Nephron progenitor cell (in vitro differentiated cells): ENCODE measurements around the gene GNAI3.

ENCODE experiments used
- DNase-seq: peaks from one replicate; pipeline ENCODE4 v3.0.0; 2021
- H3K27ac Mint-ChIP-seq: 2 replicates; pipeline ENCODE4 v1.8.0; 2021; ENCODE audit warnings: mild to moderate bottlenecking, moderate library complexity, mixed read lengths
- H3K27me3 Mint-ChIP-seq: 2 replicates; pipeline ENCODE4 v1.8.0; 2021; ENCODE audit warnings: mild to moderate bottlenecking, low read depth, mixed read lengths; ENCODE audit not compliant: poor library complexity
- H3K36me3 Mint-ChIP-seq: 2 replicates; pipeline ENCODE4 v1.8.0; 2021; ENCODE audit warnings: low read depth, mixed read lengths
- H3K4me1 Mint-ChIP-seq: 2 replicates; pipeline ENCODE4 v1.8.0; 2021; ENCODE audit warnings: mixed read lengths
- H3K4me3 Mint-ChIP-seq: 2 replicates; pipeline ENCODE4 v1.8.0; 2021; ENCODE audit warnings: mild to moderate bottlenecking, moderate library complexity, mixed read lengths
- H3K9me3 Mint-ChIP-seq: 2 replicates; pipeline ENCODE4 v1.8.0; 2021; ENCODE audit warnings: mild to moderate bottlenecking, moderate library complexity, mixed read lengths
- TF ChIP-seq, protein P1 (sequence below): fragments of 200-600 bp; sonication (generic); IDR thresholded peaks from 2 replicates; pipeline ENCODE4 v1.5.0; 2021; ENCODE audit warnings: antibody characterized with exemption

Gene GNAI3

DNA sequence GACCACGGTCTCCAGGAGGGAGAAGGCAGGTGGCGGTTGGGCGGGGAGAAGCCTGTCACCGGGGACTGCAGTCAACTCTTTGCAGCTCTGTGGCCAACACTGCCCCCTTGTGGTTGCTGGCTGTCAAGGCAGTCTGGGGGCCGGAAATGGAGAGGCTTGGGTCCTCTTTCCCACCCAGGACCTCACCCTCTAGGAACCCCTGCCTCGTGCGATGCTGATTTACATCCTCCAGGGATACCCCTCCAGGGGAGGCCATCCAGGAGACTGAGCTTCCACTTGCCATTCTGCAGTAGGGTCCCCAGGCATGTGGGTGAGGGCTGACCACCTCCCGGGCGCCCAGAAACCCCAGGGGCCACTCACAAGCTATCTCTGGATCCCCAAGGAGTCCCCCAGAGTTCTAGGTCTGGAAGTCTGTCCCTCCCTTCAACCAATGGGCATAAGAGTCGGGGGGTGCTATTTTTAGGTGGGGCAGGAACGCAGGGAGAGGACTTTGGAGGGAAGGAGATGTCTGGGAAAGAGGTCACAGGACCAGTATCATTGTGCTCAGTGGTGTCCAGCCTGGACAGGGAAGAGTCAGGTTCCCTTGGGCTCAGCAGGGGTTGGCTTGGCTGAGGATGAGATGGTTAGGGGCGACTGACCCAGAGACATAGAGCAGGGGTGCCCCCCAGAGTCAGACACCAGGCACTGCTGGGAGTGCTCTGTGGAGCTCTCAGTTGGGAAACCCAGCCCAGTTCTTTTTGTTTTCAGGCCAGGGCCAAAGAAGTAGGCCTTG is 15.9 kb upstream of the GNAI3 start:
- DNase-seq: peak; percentile 93
- H3K27ac Mint-ChIP-seq: peak overlapping the region; percentile 5
- no peaks in the 10 kb centered on the region for H3K9me3 Mint-ChIP-seq
- H3K4me3 Mint-ChIP-seq: peak overlapping the region; percentile 13
- no peaks in the 10 kb centered on the region for H3K36me3 Mint-ChIP-seq
- peaks cover 56% of the 10 kb centered on the region for H3K4me1 Mint-ChIP-seq
- H3K27me3 Mint-ChIP-seq: peaks cover 8% of the 10 kb centered on the region
- TF ChIP-seq, protein P1, sequence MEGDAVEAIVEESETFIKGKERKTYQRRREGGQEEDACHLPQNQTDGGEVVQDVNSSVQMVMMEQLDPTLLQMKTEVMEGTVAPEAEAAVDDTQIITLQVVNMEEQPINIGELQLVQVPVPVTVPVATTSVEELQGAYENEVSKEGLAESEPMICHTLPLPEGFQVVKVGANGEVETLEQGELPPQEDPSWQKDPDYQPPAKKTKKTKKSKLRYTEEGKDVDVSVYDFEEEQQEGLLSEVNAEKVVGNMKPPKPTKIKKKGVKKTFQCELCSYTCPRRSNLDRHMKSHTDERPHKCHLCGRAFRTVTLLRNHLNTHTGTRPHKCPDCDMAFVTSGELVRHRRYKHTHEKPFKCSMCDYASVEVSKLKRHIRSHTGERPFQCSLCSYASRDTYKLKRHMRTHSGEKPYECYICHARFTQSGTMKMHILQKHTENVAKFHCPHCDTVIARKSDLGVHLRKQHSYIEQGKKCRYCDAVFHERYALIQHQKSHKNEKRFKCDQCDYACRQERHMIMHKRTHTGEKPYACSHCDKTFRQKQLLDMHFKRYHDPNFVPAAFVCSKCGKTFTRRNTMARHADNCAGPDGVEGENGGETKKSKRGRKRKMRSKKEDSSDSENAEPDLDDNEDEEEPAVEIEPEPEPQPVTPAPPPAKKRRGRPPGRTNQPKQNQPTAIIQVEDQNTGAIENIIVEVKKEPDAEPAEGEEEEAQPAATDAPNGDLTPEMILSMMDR: peak; percentile 88

DNA sequence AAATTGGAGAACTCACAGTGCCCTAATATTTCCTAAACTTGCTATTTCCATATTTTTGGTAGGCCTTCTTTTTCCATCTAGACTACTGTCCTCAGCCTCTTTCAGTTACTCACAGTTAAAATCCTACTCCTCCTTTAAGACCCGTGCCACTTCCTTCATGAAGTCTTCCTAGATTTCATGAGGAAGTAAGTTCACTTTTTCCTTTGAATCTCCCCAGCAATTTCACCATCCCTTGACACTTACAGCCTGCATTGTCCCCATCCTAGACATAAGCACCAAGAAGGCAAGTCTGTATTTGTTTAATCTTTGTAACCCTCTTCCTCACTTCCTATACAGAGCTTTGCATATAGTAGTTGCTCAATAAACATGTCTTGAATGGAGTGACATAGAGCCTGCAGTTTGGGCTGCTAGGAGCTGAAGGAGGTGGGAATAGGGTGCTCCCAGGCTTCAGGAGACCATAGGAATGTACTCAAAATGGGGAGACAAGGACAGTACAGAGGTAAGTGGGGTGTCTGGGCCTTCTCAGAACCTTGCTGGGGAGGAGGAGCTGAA is 14.0 kb upstream of the GNAI3 start:
- no peaks in the 10 kb centered on the region for H3K9me3 Mint-ChIP-seq
- H3K27me3 Mint-ChIP-seq: peaks cover 14% of the 10 kb centered on the region
- no peak overlapping the region for H3K4me3 Mint-ChIP-seq
- no peaks in the 10 kb centered on the region for H3K36me3 Mint-ChIP-seq
- TF ChIP-seq, protein P1: no peak
- H3K27ac Mint-ChIP-seq: no peak overlapping the region
- peaks cover 41% of the 10 kb centered on the region for H3K4me1 Mint-ChIP-seq
- no peak for DNase-seq

DNA sequence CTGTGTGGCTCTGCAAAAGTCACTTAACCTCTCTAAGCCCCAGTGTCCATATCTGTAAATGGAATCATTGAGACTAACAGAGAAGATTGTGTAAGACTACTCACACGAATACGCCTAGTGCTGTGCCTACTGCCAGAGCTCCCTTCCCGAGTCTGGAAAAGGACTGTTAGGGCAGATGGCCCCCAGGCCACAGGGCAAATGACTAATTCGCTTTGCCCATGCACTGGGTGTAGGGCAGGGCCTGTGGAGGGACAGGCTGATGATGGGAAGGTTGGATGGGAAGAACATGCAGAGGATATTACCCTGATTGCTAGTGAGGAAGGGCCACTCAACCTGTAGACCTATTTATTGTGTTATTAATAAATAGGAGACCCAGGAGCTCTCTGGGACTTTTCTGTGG is 12.9 kb upstream of the GNAI3 start:
- peaks cover 35% of the 10 kb centered on the region for H3K4me1 Mint-ChIP-seq
- no peak overlapping the region for H3K27ac Mint-ChIP-seq
- H3K27me3 Mint-ChIP-seq: peaks cover 17% of the 10 kb centered on the region
- no peaks in the 10 kb centered on the region for H3K9me3 Mint-ChIP-seq
- TF ChIP-seq, protein P1: no peak
- no peaks in the 10 kb centered on the region for H3K36me3 Mint-ChIP-seq
- no peak overlapping the region for H3K4me3 Mint-ChIP-seq
- no peak for DNase-seq

DNA sequence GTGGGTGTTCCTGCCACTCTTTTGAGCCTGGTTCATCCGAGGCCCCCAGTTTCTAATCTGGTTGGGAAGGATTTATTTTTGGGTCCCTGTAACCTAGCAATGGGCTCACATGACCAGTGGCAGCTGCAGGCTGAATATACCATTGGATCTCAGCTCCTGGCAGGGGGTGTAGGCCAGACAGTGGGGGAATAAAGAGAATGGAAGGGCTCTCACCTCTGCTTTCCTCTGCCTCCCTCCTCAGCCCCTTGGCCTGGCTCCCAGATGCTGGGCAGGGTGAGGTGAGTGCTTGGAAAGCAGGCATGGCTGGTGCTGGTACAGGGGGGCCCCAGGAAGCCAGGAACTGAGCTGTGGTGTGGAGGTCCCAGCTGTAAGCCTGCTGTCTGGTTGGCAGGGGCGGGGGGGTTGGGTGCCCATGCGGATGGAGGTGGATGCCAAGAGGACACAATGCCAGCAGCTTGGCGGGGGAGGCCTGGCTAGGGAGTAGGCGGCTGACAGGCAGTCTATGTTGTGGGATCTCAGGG is 12.4 kb upstream of the GNAI3 start:
- H3K36me3 Mint-ChIP-seq: no peaks in the 10 kb centered on the region
- H3K4me1 Mint-ChIP-seq: peaks cover 30% of the 10 kb centered on the region
- no peak for DNase-seq

DNA sequence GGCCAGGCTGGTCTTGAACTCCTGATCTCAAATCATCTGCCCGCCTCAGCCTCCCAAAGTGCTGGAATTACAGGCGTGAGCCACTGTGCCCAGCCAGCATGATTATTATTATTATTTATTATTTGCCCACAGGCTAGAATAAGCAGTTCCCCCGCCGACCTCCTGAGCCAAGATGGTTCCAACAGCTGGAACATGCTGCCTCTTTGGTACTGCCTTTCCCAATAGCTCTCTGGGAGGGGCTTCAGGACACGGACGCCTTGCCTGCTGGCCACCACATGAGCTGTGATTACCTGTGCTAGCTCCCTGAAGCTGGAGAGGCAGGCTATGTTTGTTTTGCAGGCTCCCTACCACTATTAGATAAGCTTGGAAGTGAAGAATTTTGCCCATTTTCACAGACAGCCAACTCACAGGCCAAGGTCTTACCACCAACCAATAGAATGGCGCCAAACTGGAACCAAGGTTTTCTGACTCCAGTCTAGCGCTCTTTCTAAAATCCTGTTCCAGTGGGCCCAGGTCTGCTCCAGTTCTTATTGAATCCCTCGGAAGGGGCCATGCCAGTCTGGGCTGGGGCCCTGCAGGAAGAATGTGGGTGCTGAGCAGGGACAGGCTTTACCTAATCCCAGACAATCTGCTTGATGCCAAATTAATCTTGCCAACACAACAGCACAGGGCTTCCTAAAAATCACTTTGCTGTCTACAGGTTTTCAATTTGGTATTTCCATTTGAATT is 10.8 kb upstream of the GNAI3 start:
- Mint-ChIP-seq H3K27me3 (peaks cover 33% of the 10 kb centered on the region), H3K4me3 (no peak overlapping the region), H3K36me3 (no peaks in the 10 kb centered on the region), H3K27ac (no peak overlapping the region), H3K4me1 (peaks cover 14% of the 10 kb centered on the region), H3K9me3 (no peaks in the 10 kb centered on the region)
- DNase-seq: no peak
- TF ChIP-seq, protein P1: no peak

More for the DNA sequence above, 12.4 kb upstream of the GNAI3 start:
- TF ChIP-seq, protein P1: no peak
- H3K4me3 Mint-ChIP-seq: no peak overlapping the region
- H3K27ac Mint-ChIP-seq: no peak overlapping the region
- peaks cover 23% of the 10 kb centered on the region for H3K27me3 Mint-ChIP-seq
- no peaks in the 10 kb centered on the region for H3K9me3 Mint-ChIP-seq
